Endothelial cell of umbilical vein (primary cell): ENCODE data around the gene RTBDN. TPM values are rescaled to one million over a fixed set of nuclear protein-coding genes. Genes with fewer than 3 reads are reported as not detected.

Source experiments
- BruUV-seq: library from RNA; stranded (reverse); fragments of 400-500 nt; replicated peaks from 2 replicates; lab custom pipeline; 2021; lab: Mats Ljungman, UMichigan
- CTCF ChIA-PET: fragments of 300-600, 350-600 bp; sonication (Branson Sonifier 250); formaldehyde crosslinking; loops from one replicate; lab custom pipeline; 2021; ENCODE audit warnings: antibody characterized with exemption, inconsistent platforms; lab: Charles Lee
- POLR2A ChIA-PET: fragments of 300-600, 350-600 bp; sonication (Branson Sonifier 250); formaldehyde crosslinking; loops from one replicate; lab custom pipeline; 2021; ENCODE audit warnings: antibody characterized with exemption, inconsistent platforms; lab: Charles Lee
- DNase-seq: peaks from one replicate; pipeline ENCODE4 v3.0.0-alpha.2; 2011; ENCODE audit warnings: low read depth, low spot score
- FAIRE-seq: peaks from 2 replicates; lab custom pipeline; 2011; peaks lifted over from hg19 to GRCh38; lab: Jason Lieb, UNC
- H2AFZ ChIP-seq: 2 replicates; pipeline ENCODE4 v1.6.0; 2012; ENCODE audit warnings: low read depth, low read length, control low read depth, inconsistent platforms
- H3K27ac ChIP-seq: 2 replicates; pipeline ENCODE4 v1.5.1; 2011; ENCODE audit warnings: low read depth, mild to moderate bottlenecking, control low read depth, low read length, moderate library complexity; ENCODE audit not compliant: insufficient read depth
- H3K27me3 ChIP-seq, 2 experiments: 2 replicates each; pipeline versions ENCODE4 v1.6.0 to v1.6.1; 2011; ENCODE audit warnings: low read length in 2 of 2, mixed read lengths in 1 of 2; ENCODE audit not compliant: control insufficient read depth in 2 of 2, insufficient read depth in 2 of 2
- H3K36me3 ChIP-seq, 2 experiments: 2 replicates in 1 of 2; 3 replicates in 1 of 2; pipeline ENCODE4 v1.5.1; 2011; ENCODE audit warnings: low read length in 2 of 2, mild to moderate bottlenecking in 1 of 2, moderate library complexity in 1 of 2; ENCODE audit not compliant: control insufficient read depth in 2 of 2, insufficient read depth in 2 of 2; ENCODE audit errors: extremely low read depth in 1 of 2
- H3K4me1 ChIP-seq: 3 replicates; pipeline ENCODE4 v1.5.1; 2011; ENCODE audit warnings: mild to moderate bottlenecking, low read length; ENCODE audit not compliant: control insufficient read depth, insufficient read depth; ENCODE audit errors: extremely low read depth
- H3K4me2 ChIP-seq: 2 replicates; pipeline ENCODE4 v1.6.1; 2011; ENCODE audit warnings: low read length, control low read depth, mixed read lengths; ENCODE audit not compliant: insufficient read depth
- H3K4me3 ChIP-seq, 3 experiments: fragments of 200-600 bp in 1 of 3; sonication (generic), shearing (Covaris generic) in 1 of 3; replicated peaks in 1 of 3; 2 replicates each; pipeline ENCODE4 v1.5.1; 2011 to 2016; ENCODE audit warnings: control low read depth in 3 of 3, low read length in 3 of 3, mild to moderate bottlenecking in 2 of 3, inconsistent platforms in 1 of 3, low read depth in 1 of 3, moderate library complexity in 1 of 3; ENCODE audit not compliant: insufficient read depth in 1 of 3
- H3K79me2 ChIP-seq: 2 replicates; pipeline ENCODE4 v1.6.0; 2012; ENCODE audit warnings: low read length, inconsistent platforms; ENCODE audit not compliant: control insufficient read depth, insufficient read depth
- H3K9ac ChIP-seq: replicated peaks from 2 replicates; pipeline ENCODE3; 2011; ENCODE audit warnings: low read length, control low read depth; ENCODE audit not compliant: insufficient read depth; ENCODE audit errors: extremely low read depth
- H3K9me1 ChIP-seq: replicated peaks from 3 replicates; pipeline ENCODE4 v1.6.0; 2011; ENCODE audit warnings: mild to moderate bottlenecking, low read length; ENCODE audit not compliant: control insufficient read depth, insufficient read depth; ENCODE audit errors: extremely low read depth
- H3K9me3 ChIP-seq: replicated peaks from 2 replicates; pipeline ENCODE4 v1.5.1; 2012; ENCODE audit warnings: low read length, inconsistent platforms; ENCODE audit not compliant: control insufficient read depth, insufficient read depth
- H4K20me1 ChIP-seq: replicated peaks from 2 replicates; pipeline ENCODE3; 2011; ENCODE audit warnings: mild to moderate bottlenecking, low read length; ENCODE audit not compliant: control insufficient read depth, insufficient read depth; ENCODE audit errors: extremely low read depth
- CTCF ChIP-seq, 2 donors: IDR thresholded peaks; 1 replicate in 1 of 2; 2 replicates in 1 of 2; pipeline ENCODE4 v1.5.1; 2011; ENCODE audit warnings: low read length in 2 of 2, mild to moderate bottlenecking in 2 of 2, moderate library complexity in 2 of 2, control low read depth in 1 of 2, inconsistent platforms in 1 of 2, low read depth in 1 of 2; ENCODE audit not compliant: insufficient read depth in 1 of 2; ENCODE audit errors: extremely low read depth in 1 of 2
- EZH2 ChIP-seq: IDR thresholded peaks from 2 replicates; pipeline ENCODE4 v1.6.1; 2012; ENCODE audit warnings: borderline replicate concordance, low read depth, mild to moderate bottlenecking, moderate library complexity, low read length, inconsistent platforms; ENCODE audit not compliant: severe bottlenecking
- FOS ChIP-seq: IDR thresholded peaks from 2 replicates; pipeline ENCODE4 v1.6.1; 2011; ENCODE audit warnings: mild to moderate bottlenecking, low read length, moderate library complexity, borderline replicate concordance; ENCODE audit not compliant: insufficient read depth
- GATA2 ChIP-seq: IDR thresholded peaks from 2 replicates; pipeline ENCODE4 v1.7.0; 2011; ENCODE audit warnings: low read depth, mild to moderate bottlenecking, moderate library complexity, mixed read lengths, low read length; ENCODE audit not compliant: insufficient read length, insufficient read depth
- JUN ChIP-seq: IDR thresholded peaks from 2 replicates; pipeline ENCODE4 v1.6.1; 2011; ENCODE audit warnings: borderline replicate concordance, low read depth; ENCODE audit not compliant: insufficient read length, insufficient read depth
- MAX ChIP-seq: IDR thresholded peaks from 2 replicates; pipeline ENCODE4 v1.6.1; 2011; ENCODE audit not compliant: insufficient read depth, insufficient read length
- MYC ChIP-seq: IDR thresholded peaks from one replicate; pipeline ENCODE4 v1.6.1; 2011; ENCODE audit warnings: mild to moderate bottlenecking, low read depth, low read length
- POLR2A ChIP-seq: IDR thresholded peaks from 2 replicates; pipeline ENCODE4 v1.6.1; 2012; ENCODE audit warnings: low read depth, mild to moderate bottlenecking, control low read depth, low read length
- POLR2AphosphoS5 ChIP-seq: IDR thresholded peaks from 2 replicates; pipeline ENCODE4 v1.6.1; 2012; ENCODE audit warnings: low read depth, mild to moderate bottlenecking, control low read depth, low read length, moderate library complexity; ENCODE audit not compliant: insufficient read depth
- dilution Hi-C: fragments of 300-500 bp; cut with MboI; formaldehyde crosslinking; loops from one replicate; pipeline ENCODE4 v1.15.0; 2019; ENCODE audit warnings: low sequenced_read_pairs; ENCODE audit not compliant: extremely low pct_ligation_motif_present
- intact Hi-C: fragments of 100-400 bp; cut with micrococcal nuclease; formaldehyde crosslinking; loops from one replicate; pipeline ENCODE4 v1.10.0; 2022
- polyA plus RNA-seq, 4 experiments: library from polyadenylated mRNA; depleted of rRNA in 3 of 4; stranded (reverse) in 3 of 4; unstranded in 1 of 4; fragments of >200 nt; gene quantifications; 2 replicates each; pipeline versions ENCODE4 v1.2.1 to v1.2.3, GENCODE V29; 2011 to 2012; ENCODE audit warnings: missing spikeins in 1 of 4
- total RNA-seq: library from RNA; stranded (reverse); gene quantifications from 2 replicates; pipeline ENCODE4 v1.2.3, GENCODE V29; 2021

The RTBDN gene
- total and polyA plus RNA-seq, 2 donors (not counting 3 experiments of a cell fraction or from before 2014, with no cell fraction given), result not detected

- Histone ChIP-seq H3K27ac (peak overlapping the region; percentile 82), H3K9me1 (no peaks in the 10 kb centered on the region), H3K9me3 (no peaks in the 10 kb centered on the region), H3K27me3 (no peaks in the 10 kb centered on the region), H3K9ac (peak overlapping the region; percentile 52), H3K79me2 (no peaks in the 10 kb centered on the region), H3K36me3 (no peaks in the 10 kb centered on the region), H3K4me3 (no peak overlapping the region), H3K4me2 (peak overlapping the region; percentile 57), H3K4me1 (peaks cover 30% of the 10 kb centered on the region), H2AFZ (peak overlapping the region; percentile 75), H4K20me1 (no peaks in the 10 kb centered on the region)
- POLR2A ChIA-PET, result interaction anchor here (0.9 to 5.2 kb wide), 3 partner anchors 10 to 19 kb away, joined by 3 to 94 read pairs (median 4); partner anchors contain the start of gene JUNB
- intact Hi-C loops, result no loop called here
- dilution Hi-C loops, result no loop called here
- TF ChIP-seq EZH2 (no peak), POLR2A (no peak), MAX (no peak), POLR2AphosphoS5 (no peak), GATA2 (no peak), CTCF (IDR thresholded peaks at IDR 0.05; ENCODE audit: extremely low read depth in 1 of 2, insufficient read depth in 1 of 2, low read depth in 1 of 2, low read length in 2 of 2) (no peak), FOS (no peak), MYC (no peak), JUN (no peak)
- BruUV-seq, result no TSS peak
- CTCF ChIA-PET, result interaction anchor here (1.8 to 10.3 kb wide), 5 partner anchors 9 to 68 kb away, joined by 6 to 387 read pairs (median 48); partner anchors contain the start of genes JUNB, PRDX2 and THSD8
- DNase-seq (no peak), FAIRE-seq (no peak)
Observed at GRCh38 chr19:12778905-12779161, 55.5 kb downstream of the RTBDN start.
